Body of pancreas (tissue), 4 donors: Measurements from ENCODE around the gene STAT1.

Experiments used
- POLR2A ChIP-seq, 3 donors: fragments of 450-650 bp; IDR thresholded peaks; one replicate each; pipeline ENCODE4 v1.6.1; 2016; ENCODE audit warnings: antibody characterized with exemption in 3 of 3, mild to moderate bottlenecking in 2 of 3
- TF ChIP-seq, protein P1 (sequence below), 7 experiments: fragments of 450-650 bp in 4 of 7; fragments of 200-600 bp in 3 of 7; sonication (generic) in 3 of 7; IDR thresholded peaks; one replicate each; pipeline ENCODE4 v1.5.1; 2016 to 2019; ENCODE audit warnings: antibody characterized with exemption in 7 of 7

DNA sequence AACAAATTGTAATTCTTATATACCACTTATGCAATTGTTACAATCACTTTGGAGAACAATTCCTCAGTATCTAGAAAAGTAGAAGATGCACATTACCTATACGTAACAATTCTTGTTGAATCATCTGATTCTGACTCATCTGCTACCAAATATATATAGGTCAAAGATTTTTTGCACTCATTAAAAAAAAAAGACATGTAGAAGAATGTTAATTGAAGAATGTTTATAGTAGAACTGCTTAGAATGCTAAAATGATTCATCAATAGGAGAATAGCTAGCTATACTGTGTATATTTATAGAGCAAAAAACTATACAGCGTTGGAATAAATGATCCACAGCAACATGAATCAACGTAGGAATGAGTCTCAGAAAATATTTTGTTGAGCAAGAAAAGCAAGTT, 29.5 kb upstream of the STAT1 start:
- TF ChIP-seq, protein P1, sequence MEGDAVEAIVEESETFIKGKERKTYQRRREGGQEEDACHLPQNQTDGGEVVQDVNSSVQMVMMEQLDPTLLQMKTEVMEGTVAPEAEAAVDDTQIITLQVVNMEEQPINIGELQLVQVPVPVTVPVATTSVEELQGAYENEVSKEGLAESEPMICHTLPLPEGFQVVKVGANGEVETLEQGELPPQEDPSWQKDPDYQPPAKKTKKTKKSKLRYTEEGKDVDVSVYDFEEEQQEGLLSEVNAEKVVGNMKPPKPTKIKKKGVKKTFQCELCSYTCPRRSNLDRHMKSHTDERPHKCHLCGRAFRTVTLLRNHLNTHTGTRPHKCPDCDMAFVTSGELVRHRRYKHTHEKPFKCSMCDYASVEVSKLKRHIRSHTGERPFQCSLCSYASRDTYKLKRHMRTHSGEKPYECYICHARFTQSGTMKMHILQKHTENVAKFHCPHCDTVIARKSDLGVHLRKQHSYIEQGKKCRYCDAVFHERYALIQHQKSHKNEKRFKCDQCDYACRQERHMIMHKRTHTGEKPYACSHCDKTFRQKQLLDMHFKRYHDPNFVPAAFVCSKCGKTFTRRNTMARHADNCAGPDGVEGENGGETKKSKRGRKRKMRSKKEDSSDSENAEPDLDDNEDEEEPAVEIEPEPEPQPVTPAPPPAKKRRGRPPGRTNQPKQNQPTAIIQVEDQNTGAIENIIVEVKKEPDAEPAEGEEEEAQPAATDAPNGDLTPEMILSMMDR (IDR thresholded peaks at IDR 0.05): no peak
- no peak for TF ChIP-seq POLR2A (IDR thresholded peaks at IDR 0.05)
